Tibial nerve (tissue), 4 donors: ENCODE data around the gene ESM1. TPM values are rescaled to one million over a fixed set of nuclear protein-coding genes. Genes with fewer than 3 reads are reported as not detected.
"Not testable (repeated sequence)": the region's sequence is repeated elsewhere in the genome, so short reads cannot be mapped to it uniquely, and the experiment has no call there.

Experiments used
- DNase-seq, 2 donors: peaks; one replicate each; pipeline ENCODE4 v3.0.0-alpha.2; 2019; ENCODE audit warnings: low spot score in 2 of 2
- H3K27ac ChIP-seq, 4 donors: fragments of 200-600 bp; sonication (generic) in 3 of 4; one replicate each; pipeline ENCODE4 v1.5.1; 2017 to 2019; ENCODE audit warnings: mild to moderate bottlenecking in 1 of 4
- H3K27me3 ChIP-seq, 2 donors: fragments of 200-600 bp; sonication (generic) in 1 of 2; one replicate each; pipeline versions ENCODE4 v1.5.1 to v1.6.0; 2017 to 2019
- H3K36me3 ChIP-seq, 3 donors: fragments of 200-600 bp; sonication (generic); one replicate each; pipeline ENCODE4 v1.5.1; 2018 to 2019
- H3K4me1 ChIP-seq, 4 donors: fragments of 200-600 bp; sonication (generic) in 3 of 4; one replicate each; pipeline ENCODE4 v1.5.1; 2017 to 2019
- H3K4me3 ChIP-seq, 4 donors: fragments of 200-600 bp; sonication (generic) in 3 of 4; one replicate each; pipeline ENCODE4 v1.5.1; 2017 to 2019; ENCODE audit warnings: mild to moderate bottlenecking in 1 of 4, moderate library complexity in 1 of 4
- H3K9me3 ChIP-seq, 4 donors: fragments of 200-600 bp; sonication (generic) in 3 of 4; one replicate each; pipeline ENCODE4 v1.5.1; 2017 to 2019
- CTCF ChIP-seq, 5 experiments: fragments of 200-600 bp in 3 of 5; fragments of 450-650 bp in 2 of 5; sonication (generic) in 3 of 5; IDR thresholded peaks; one replicate each; pipeline ENCODE4 v1.5.1; 2016 to 2019; ENCODE audit warnings: antibody characterized with exemption in 5 of 5, mild to moderate bottlenecking in 3 of 5, moderate library complexity in 2 of 5
- EP300 ChIP-seq, 2 donors: sonication (generic); formaldehyde crosslinking; IDR thresholded peaks; one replicate each; pipeline ENCODE4 v1.6.1; 2017; ENCODE audit warnings: antibody characterized with exemption in 2 of 2, mild to moderate bottlenecking in 1 of 2
- POLR2A ChIP-seq, 2 donors: fragments of 450-650 bp; IDR thresholded peaks; one replicate each; pipeline ENCODE4 v1.6.1; 2017; ENCODE audit warnings: antibody characterized with exemption in 2 of 2, mild to moderate bottlenecking in 2 of 2, moderate library complexity in 2 of 2
- WGBS, 2 donors: methylation state at CpG; one replicate each; pipeline ENCODE4 v1.1.5; 2018; 5-methylcytosine and 5-hydroxymethylcytosine counted together
- total RNA-seq, 4 donors: library from RNA; depleted of rRNA; stranded (reverse); fragments of >200 nt; gene quantifications; one replicate each; pipeline ENCODE4 v1.1.0, GENCODE V29; 2016

ESM1 gene
- total RNA-seq, 4 donors from 2014 or later = 0.39 TPM; not detected in 3

GRCh38 chr5:55003432-55004065 lies 18.2 kb upstream of the ESM1 start:
- WGBS, 2 donors = 67 to 77% methylated on average over 4 of the region's 4 CpGs
- Histone ChIP-seq H3K4me1 (no peaks in the 10 kb centered on the region), H3K9me3 (no peaks in the 10 kb centered on the region), H3K4me3 (no peak overlapping the region), H3K27me3 (no peaks in the 10 kb centered on the region), H3K36me3 (no peaks in the 10 kb centered on the region), H3K27ac (no peak overlapping the region)
- TF ChIP-seq POLR2A (IDR thresholded peaks at IDR 0.05) = no peak
- TF ChIP-seq CTCF (IDR thresholded peaks at IDR 0.05) = no peak
- TF ChIP-seq EP300 (IDR thresholded peaks at IDR 0.05) = no peak
- no peak for DNase-seq

DNA sequence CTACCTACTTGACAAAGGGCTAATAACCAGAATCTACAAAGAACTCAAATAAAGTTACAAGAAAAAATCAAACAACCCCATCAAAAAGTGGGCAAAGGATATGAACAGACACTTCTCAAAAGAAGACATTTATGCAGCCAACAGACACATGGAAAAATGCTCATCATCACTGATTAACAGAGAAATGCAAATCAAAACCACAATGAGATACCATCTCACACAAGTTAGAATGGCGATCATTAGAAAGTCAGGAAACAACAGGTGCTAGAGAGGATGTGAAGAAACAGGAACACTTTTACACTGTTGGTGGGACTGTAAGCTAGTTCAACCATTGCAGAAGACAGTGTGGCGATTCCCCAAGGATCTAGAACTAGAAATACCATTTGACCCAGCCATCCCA lies 16.8 kb upstream of the ESM1 start:
- DNase-seq, H3K4me3 ChIP-seq, H3K4me1 ChIP-seq, H3K27ac ChIP-seq, H3K36me3 ChIP-seq, H3K9me3 ChIP-seq, H3K27me3 ChIP-seq: not testable (repeated sequence)
- 79 to 84% methylated on average over 2 of the region's 2 CpGs for WGBS, 2 donors

- Histone ChIP-seq H3K27ac (no peak overlapping the region), H3K4me1 (no peaks in the 10 kb centered on the region), H3K27me3 (no peaks in the 10 kb centered on the region), H3K9me3 (no peaks in the 10 kb centered on the region), H3K4me3 (no peak overlapping the region), H3K36me3 (no peaks in the 10 kb centered on the region)
- WGBS, 2 donors = 56 to 61% methylated on average over 2 of the region's 2 CpGs
- TF ChIP-seq EP300 (IDR thresholded peaks at IDR 0.05) = no peak
- no peak for TF ChIP-seq POLR2A (IDR thresholded peaks at IDR 0.05)
- no peak for TF ChIP-seq CTCF (IDR thresholded peaks at IDR 0.05)
- no peak for DNase-seq
Observed at GRCh38 chr5:54997081-54997480, 11.7 kb upstream of the ESM1 start.

- H3K4me3 ChIP-seq = no peak overlapping the region
- no peaks in the 10 kb centered on the region for H3K9me3 ChIP-seq
- no peaks in the 10 kb centered on the region for H3K27me3 ChIP-seq
- no peak overlapping the region for H3K27ac ChIP-seq
- DNase-seq = no peak
- 60 to 65% methylated on average over 5 of the region's 5 CpGs for WGBS, 2 donors
- no peaks in the 10 kb centered on the region for H3K4me1 ChIP-seq
- no peak for TF ChIP-seq CTCF (IDR thresholded peaks at IDR 0.05)
- H3K36me3 ChIP-seq = no peaks in the 10 kb centered on the region
Observed at GRCh38 chr5:54996466-54996865, 11.1 kb upstream of the ESM1 start.

DNA sequence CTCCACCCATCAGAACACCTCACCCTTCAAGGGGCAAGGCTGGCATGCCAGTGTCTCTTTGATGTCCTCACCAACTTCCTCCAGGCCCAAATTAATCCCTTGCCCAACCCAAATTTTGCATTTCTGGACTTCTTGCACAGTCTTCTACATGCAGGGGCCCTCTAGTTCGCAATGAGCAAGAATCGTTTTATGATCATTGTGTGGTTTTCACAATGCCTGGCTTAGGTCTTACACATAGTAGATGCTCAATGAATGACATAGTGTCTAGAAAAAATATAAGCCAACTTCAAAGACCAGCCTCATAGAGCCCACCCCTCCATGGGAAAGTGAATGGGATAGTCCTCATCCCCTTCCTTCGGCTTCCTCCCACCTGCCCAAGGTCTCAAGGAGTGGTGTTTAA lies 9.8 kb upstream of the ESM1 start:
- Histone ChIP-seq H3K9me3 (no peaks in the 10 kb centered on the region), H3K36me3 (no peaks in the 10 kb centered on the region), H3K4me3 (no peak overlapping the region), H3K27me3 (no peaks in the 10 kb centered on the region), H3K4me1 (peaks cover 0 to 3% (median 0%) of the 10 kb centered on the region in 4 donors), H3K27ac (no peak overlapping the region)
- no peak for DNase-seq
- TF ChIP-seq CTCF (IDR thresholded peaks at IDR 0.05) = no peak
- TF ChIP-seq EP300 (IDR thresholded peaks at IDR 0.05) = no peak
- no peak for TF ChIP-seq POLR2A (IDR thresholded peaks at IDR 0.05)
- 91 to 93% methylated on average over 3 of the region's 3 CpGs for WGBS, 2 donors

- DNase-seq = no peak
- H3K4me3 ChIP-seq = no peak overlapping the region
- WGBS, 2 donors = 93 to 94% methylated on average over 2 of the region's 2 CpGs
- no peak overlapping the region for H3K27ac ChIP-seq
- H3K9me3 ChIP-seq = no peaks in the 10 kb centered on the region
- H3K27me3 ChIP-seq = no peaks in the 10 kb centered on the region
- peaks cover 0 to 3% (median 0%) of the 10 kb centered on the region in 4 donors for H3K4me1 ChIP-seq
- TF ChIP-seq CTCF (IDR thresholded peaks at IDR 0.05) = no peak
- no peak for TF ChIP-seq POLR2A (IDR thresholded peaks at IDR 0.05)
- no peak for TF ChIP-seq EP300 (IDR thresholded peaks at IDR 0.05)
- no peaks in the 10 kb centered on the region for H3K36me3 ChIP-seq
Observed at GRCh38 chr5:54994628-54995027, 9.2 kb upstream of the ESM1 start.
